Urinary bladder (tissue), 2 donors: ENCODE measurements around the gene NBPF8. TPM values are rescaled to one million over a fixed set of nuclear protein-coding genes. Genes with fewer than 3 reads are reported as not detected.

Source experiments
- polyA plus RNA-seq: library from polyadenylated mRNA; stranded (reverse); fragments of 200-250 nt; gene quantifications from one replicate; pipeline ENCODE4 v1.2.3, GENCODE V29; 2013
- total RNA-seq: library from RNA; depleted of rRNA; stranded (reverse); fragments of >200 nt; gene quantifications from one replicate; pipeline ENCODE4 v1.2.3, GENCODE V29; 2014
- donor health status: healthy.

Gene NBPF8
- total and polyA plus RNA-seq, 2 donors: 7.5 to 15.2 TPM

Other genes with a start within 250 kb of the NBPF8 start
- 81.6 TPM for gene SEC22B, start 238.5 kb upstream of the NBPF8 start, total RNA-seq
- gene SEC22B, start 238.5 kb upstream of the NBPF8 start, polyA plus RNA-seq: 18.8 TPM